Skin epidermis (tissue), 12 donors: ENCODE data around the gene SLFN14.
"Not testable (repeated sequence)": the region's sequence is repeated elsewhere in the genome, so short reads cannot be mapped to it uniquely, and the experiment has no call there.

Experiments
- H3K27ac ChIP-seq, 21 experiments: fragments of 200-600 bp; sonication (generic) in 11 of 21; one replicate each; pipeline ENCODE4 v1.5.0; 2020; ENCODE audit warnings: mild to moderate bottlenecking in 3 of 21, inconsistent platforms in 2 of 21, moderate library complexity in 2 of 21
- H3K4me3 ChIP-seq, 7 experiments: fragments of 200-600 bp; sonication (generic) in 2 of 7; one replicate each; pipeline ENCODE4 v1.5.0; 2020; ENCODE audit warnings: inconsistent platforms in 2 of 7, mild to moderate bottlenecking in 2 of 7, moderate library complexity in 1 of 7

Gene SLFN14

GRCh38 chr17:35566968-35567367, 6.3 kb upstream of the SLFN14 start:
- Histone ChIP-seq H3K4me3 (peak overlapping the region; percentile 55 to 86 (median 79)), H3K27ac (peak overlapping the region in 3 of 21 experiments; percentile 81 to 83 (median 82))

- not testable (repeated sequence) for H3K27ac ChIP-seq, H3K4me3 ChIP-seq
Measured at GRCh38 chr17:35563181-35563580, 2.6 kb upstream of the SLFN14 start.

- Histone ChIP-seq H3K27ac (no peak overlapping the region), H3K4me3 (no peak overlapping the region)
Measured at GRCh38 chr17:35559495-35560210, 966 bp downstream of the SLFN14 start.

- Histone ChIP-seq H3K27ac (no peak overlapping the region), H3K4me3 (no peak overlapping the region)
Measured at GRCh38 chr17:35557353-35557752, 3.3 kb downstream of the SLFN14 start.

GRCh38 chr17:35555691-35556090, 4.9 kb downstream of the SLFN14 start:
- no peak overlapping the region for H3K27ac ChIP-seq
- H3K4me3 ChIP-seq: no peak overlapping the region

GRCh38 chr17:35554668-35555067, 6.0 kb downstream of the SLFN14 start:
- H3K27ac ChIP-seq: no peak overlapping the region
- H3K4me3 ChIP-seq: no peak overlapping the region

- H3K4me3 ChIP-seq: no peak overlapping the region
- H3K27ac ChIP-seq: no peak overlapping the region
Measured at GRCh38 chr17:35553310-35553709, 7.3 kb downstream of the SLFN14 start.

- Histone ChIP-seq H3K4me3 (no peak overlapping the region), H3K27ac (no peak overlapping the region)
Measured at GRCh38 chr17:35548978-35549377, 11.6 kb downstream of the SLFN14 start.

- no peak overlapping the region for H3K27ac ChIP-seq
Measured at GRCh38 chr17:35548208-35548810, 12.3 kb downstream of the SLFN14 start.

GRCh38 chr17:35546487-35546886, 14.1 kb downstream of the SLFN14 start:
- Histone ChIP-seq H3K4me3 (no peak overlapping the region), H3K27ac (no peak overlapping the region)

More at GRCh38 chr17:35548208-35548810, 12.3 kb downstream of the SLFN14 start:
- H3K4me3 ChIP-seq: no peak overlapping the region

GRCh38 chr17:35545150-35545549, 15.5 kb downstream of the SLFN14 start:
- Histone ChIP-seq H3K4me3 (no peak overlapping the region), H3K27ac (no peak overlapping the region)

GRCh38 chr17:35543856-35544255, 16.8 kb downstream of the SLFN14 start:
- H3K4me3 ChIP-seq: no peak overlapping the region
- peak overlapping the region in 1 of 21 experiments; percentile 28 for H3K27ac ChIP-seq

GRCh38 chr17:35542990-35543389, 17.6 kb downstream of the SLFN14 start:
- no peak overlapping the region for H3K27ac ChIP-seq
- H3K4me3 ChIP-seq: no peak overlapping the region

GRCh38 chr17:35541434-35541833, 19.2 kb downstream of the SLFN14 start:
- Histone ChIP-seq H3K27ac (peak overlapping the region in 17 of 21 experiments; percentile 19 to 92 (median 70)), H3K4me3 (peak overlapping the region in 4 of 7 experiments; percentile 16 to 30 (median 21))

GRCh38 chr17:35540589-35541404, 19.8 kb downstream of the SLFN14 start:
- peak overlapping the region in 20 of 21 experiments; percentile 19 to 92 (median 70) for H3K27ac ChIP-seq

GRCh38 chr17:35539659-35540026, 21.0 kb downstream of the SLFN14 start:
- Histone ChIP-seq H3K27ac (peak overlapping the region in 12 of 21 experiments; percentile 3 to 92 (median 68)), H3K4me3 (no peak overlapping the region)

More at GRCh38 chr17:35540589-35541404, 19.8 kb downstream of the SLFN14 start:
- peak overlapping the region in 5 of 7 experiments; percentile 16 to 30 (median 20) for H3K4me3 ChIP-seq

GRCh38 chr17:35537601-35538141, 22.9 kb downstream of the SLFN14 start, which contains the start of gene SLFN12L:
TSS of gene SLFN12L (minus strand) at chr17:35537678. CDS start at chr17:35522364, 15,314 bp downstream.
- Histone ChIP-seq H3K4me3 (peak within 1 kb of the TSS; percentile 2 to 37 (median 11)), H3K27ac (peak within 1 kb of the TSS in 20 of 21 experiments; percentile 18 to 92 (median 68))

- peak overlapping the region in 19 of 21 experiments; percentile 27 to 92 (median 69) for H3K27ac ChIP-seq
Measured at GRCh38 chr17:35536664-35537171, 23.9 kb downstream of the SLFN14 start.

GRCh38 chr17:35535406-35535805, 25.2 kb downstream of the SLFN14 start:
- peak overlapping the region in 10 of 21 experiments; percentile 24 to 92 (median 82) for H3K27ac ChIP-seq
- H3K4me3 ChIP-seq: peak overlapping the region; percentile 2 to 37 (median 11)

More at GRCh38 chr17:35536664-35537171, 23.9 kb downstream of the SLFN14 start:
- peak overlapping the region; percentile 2 to 37 (median 11) for H3K4me3 ChIP-seq
